ENCODE measurements around the gene NOL4L.

NOL4L gene

DNA sequence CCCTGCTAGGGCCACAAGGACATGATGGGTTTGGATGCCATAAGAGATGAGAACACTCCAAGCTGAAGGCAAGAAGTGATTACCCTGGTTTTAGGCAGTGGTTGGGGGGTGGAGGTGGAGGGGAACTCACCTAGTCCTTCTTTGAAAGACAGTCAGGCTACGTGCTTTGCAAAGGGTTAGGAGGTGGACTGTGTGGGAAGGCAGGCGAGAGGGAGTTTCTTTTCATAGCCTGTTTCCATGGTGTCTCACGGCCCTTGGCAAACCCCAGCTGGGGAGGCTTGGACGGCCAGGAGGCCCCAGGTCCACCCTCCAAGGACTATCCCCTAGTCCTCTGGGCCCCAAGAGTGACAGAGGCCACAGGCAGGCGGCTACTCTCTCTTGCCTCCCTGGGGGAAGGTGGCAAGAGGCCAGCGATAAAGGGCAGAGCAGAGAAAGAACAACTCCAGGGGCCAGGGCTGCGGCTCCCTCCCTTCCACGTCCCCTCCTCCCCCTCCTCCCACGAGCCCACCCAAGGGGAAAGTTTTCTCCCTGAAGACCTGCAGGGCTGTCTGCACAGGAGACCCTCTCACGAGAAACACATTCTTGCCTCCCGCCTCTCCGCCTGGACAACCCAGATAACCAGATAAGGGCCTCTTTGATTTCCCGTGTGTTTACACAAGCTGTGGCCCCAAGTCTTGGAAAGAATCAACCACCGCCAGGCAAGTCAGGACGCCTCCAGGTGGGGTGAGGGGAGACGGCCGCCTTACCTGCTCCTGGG lies 74.4 kb downstream of the NOL4L start:
- Histone ChIP-seq H3K27ac (ENCODE audit: low read depth, low read length) (no peak overlapping the region), H3K36me3 (ENCODE audit: insufficient read depth, low read length) (no peaks in the 10 kb centered on the region), H3K79me2 (ENCODE audit: control insufficient read depth, insufficient read depth, low read length, unreplicated experiment) (no peaks in the 10 kb centered on the region), H2AFZ (ENCODE audit: low read length, unreplicated experiment) (no peak overlapping the region), H3K4me1 (ENCODE audit: control insufficient read depth, insufficient read depth, low read length, unreplicated experiment) (no peaks in the 10 kb centered on the region), H3K4me3 (ENCODE audit: low read depth, low read length) (no peak overlapping the region), H3K27me3 (ENCODE audit: insufficient read depth, low read length) (no peaks in the 10 kb centered on the region)

DNA sequence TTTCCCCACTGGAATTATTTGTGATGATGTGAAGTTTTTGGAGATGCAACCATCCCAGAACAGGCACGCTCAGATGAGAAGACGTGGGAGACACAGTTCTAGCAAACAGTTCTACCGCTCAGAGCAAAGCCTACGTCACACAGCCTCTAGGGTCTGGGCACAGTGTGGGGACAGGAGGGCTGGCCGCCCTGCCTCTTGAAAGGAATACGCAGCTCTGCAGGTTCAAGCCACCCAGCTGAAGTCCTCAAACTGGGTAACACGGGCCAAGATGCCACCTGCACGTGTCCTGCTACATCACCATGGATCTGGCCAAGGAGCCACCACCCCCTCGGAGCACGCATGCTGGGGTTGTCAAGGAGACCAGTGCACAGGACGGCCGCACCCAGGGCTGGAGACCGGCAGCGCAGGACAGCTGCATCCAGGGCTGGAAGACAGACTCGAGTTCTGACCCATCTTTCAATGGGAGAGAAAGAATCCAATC lies 75.0 kb downstream of the NOL4L start:
- Histone ChIP-seq H3K4me1 (ENCODE audit: control insufficient read depth, insufficient read depth, low read length, unreplicated experiment) (no peaks in the 10 kb centered on the region), H3K4me3 (ENCODE audit: low read depth, low read length) (no peak overlapping the region), H3K27me3 (ENCODE audit: insufficient read depth, low read length) (no peaks in the 10 kb centered on the region), H3K79me2 (ENCODE audit: control insufficient read depth, insufficient read depth, low read length, unreplicated experiment) (no peaks in the 10 kb centered on the region), H3K36me3 (ENCODE audit: insufficient read depth, low read length) (no peaks in the 10 kb centered on the region), H3K27ac (ENCODE audit: low read depth, low read length) (no peak overlapping the region), H2AFZ (ENCODE audit: low read length, unreplicated experiment) (no peak overlapping the region)

DNA sequence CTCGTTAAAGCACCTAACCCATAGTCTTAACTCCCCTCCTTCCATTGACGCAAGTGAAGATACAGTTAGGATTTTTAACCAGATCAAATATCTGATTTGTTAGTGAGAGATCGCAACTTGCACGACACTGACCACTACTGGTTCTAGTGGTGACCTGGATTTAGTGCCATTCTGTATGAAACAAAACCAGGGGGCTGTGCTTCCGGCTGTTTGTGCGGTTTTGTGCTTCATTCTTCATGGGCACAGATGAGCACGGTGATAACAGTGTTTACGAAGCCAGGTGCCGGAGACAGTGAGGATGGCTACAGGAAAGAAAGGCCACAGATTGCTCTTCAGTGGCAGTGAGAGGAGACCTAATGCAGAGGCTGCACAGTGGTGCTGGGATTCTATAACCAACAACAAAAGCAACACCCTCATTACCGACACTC lies 75.5 kb downstream of the NOL4L start:
- Histone ChIP-seq H3K79me2 (ENCODE audit: control insufficient read depth, insufficient read depth, low read length, unreplicated experiment) (no peaks in the 10 kb centered on the region), H3K4me1 (ENCODE audit: control insufficient read depth, insufficient read depth, low read length, unreplicated experiment) (no peaks in the 10 kb centered on the region), H3K4me3 (ENCODE audit: low read depth, low read length) (no peak overlapping the region), H2AFZ (ENCODE audit: low read length, unreplicated experiment) (no peak overlapping the region), H3K36me3 (ENCODE audit: insufficient read depth, low read length) (no peaks in the 10 kb centered on the region), H3K27me3 (ENCODE audit: insufficient read depth, low read length) (no peaks in the 10 kb centered on the region), H3K27ac (ENCODE audit: low read depth, low read length) (no peak overlapping the region)

DNA sequence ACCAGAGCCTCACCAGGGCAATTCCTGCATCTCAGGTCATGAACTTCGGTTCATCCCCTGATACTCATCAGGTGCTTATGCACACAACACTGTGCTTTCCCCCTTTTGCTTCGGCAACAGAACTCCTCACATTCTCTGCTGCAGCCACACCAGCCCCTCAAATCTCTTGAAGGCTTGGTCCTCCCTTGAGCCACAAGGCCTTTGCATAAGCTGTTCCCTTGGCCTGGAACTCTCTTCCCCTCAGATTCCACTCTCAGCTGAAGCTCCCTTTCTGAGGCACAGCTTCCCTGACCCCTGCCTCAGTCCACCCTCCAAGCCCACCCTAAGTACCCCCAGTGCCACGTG lies 76.4 kb downstream of the NOL4L start:
- Histone ChIP-seq H3K27me3 (ENCODE audit: insufficient read depth, low read length) (no peaks in the 10 kb centered on the region), H3K36me3 (ENCODE audit: insufficient read depth, low read length) (no peaks in the 10 kb centered on the region), H3K27ac (ENCODE audit: low read depth, low read length) (no peak overlapping the region), H3K4me3 (ENCODE audit: low read depth, low read length) (no peak overlapping the region), H3K4me1 (ENCODE audit: control insufficient read depth, insufficient read depth, low read length, unreplicated experiment) (no peaks in the 10 kb centered on the region), H2AFZ (ENCODE audit: low read length, unreplicated experiment) (no peak overlapping the region), H3K79me2 (ENCODE audit: control insufficient read depth, insufficient read depth, low read length, unreplicated experiment) (no peaks in the 10 kb centered on the region)

DNA sequence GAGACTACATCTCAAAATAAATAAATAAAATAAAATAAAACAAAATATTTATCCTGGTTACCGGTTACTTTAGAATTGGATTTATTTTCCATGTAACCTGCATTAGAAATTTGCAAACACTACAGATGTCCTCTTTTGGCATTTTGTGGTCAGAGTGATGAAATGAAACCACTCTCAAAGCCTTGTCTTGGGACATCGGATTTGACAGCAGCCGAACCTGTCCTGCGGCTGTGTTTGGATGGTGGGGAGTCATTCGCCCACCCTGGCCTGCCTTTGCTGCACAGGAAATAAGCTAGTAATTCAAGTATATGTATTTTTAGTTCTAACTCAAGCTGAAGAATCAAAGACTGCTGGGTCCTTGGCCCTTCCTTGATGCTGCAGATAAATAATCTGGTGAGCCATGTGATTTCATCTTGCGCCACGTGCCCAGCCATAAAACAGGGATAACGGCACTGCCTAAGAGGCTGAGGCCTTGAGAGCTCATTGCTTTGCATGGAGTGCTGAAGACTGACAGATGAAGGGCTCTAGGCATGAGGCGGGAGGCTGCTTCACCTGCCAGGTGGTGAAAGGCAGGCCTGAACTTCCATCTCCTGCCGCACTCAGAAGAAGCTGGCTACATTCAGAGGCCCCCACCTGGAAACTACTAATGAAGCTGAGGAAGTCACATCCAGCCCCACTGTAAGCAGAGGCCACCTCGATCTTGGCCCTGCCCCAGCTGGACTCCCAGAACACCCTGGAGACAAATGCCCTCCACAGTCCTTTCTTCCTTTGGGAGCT lies 76.9 kb downstream of the NOL4L start:
- Histone ChIP-seq H3K79me2 (ENCODE audit: control insufficient read depth, insufficient read depth, low read length, unreplicated experiment) (no peaks in the 10 kb centered on the region), H3K4me3 (ENCODE audit: low read depth, low read length) (no peak overlapping the region), H3K27me3 (ENCODE audit: insufficient read depth, low read length) (no peaks in the 10 kb centered on the region), H3K36me3 (ENCODE audit: insufficient read depth, low read length) (no peaks in the 10 kb centered on the region), H2AFZ (ENCODE audit: low read length, unreplicated experiment) (no peak overlapping the region), H3K27ac (ENCODE audit: low read depth, low read length) (no peak overlapping the region), H3K4me1 (ENCODE audit: control insufficient read depth, insufficient read depth, low read length, unreplicated experiment) (no peaks in the 10 kb centered on the region)

DNA sequence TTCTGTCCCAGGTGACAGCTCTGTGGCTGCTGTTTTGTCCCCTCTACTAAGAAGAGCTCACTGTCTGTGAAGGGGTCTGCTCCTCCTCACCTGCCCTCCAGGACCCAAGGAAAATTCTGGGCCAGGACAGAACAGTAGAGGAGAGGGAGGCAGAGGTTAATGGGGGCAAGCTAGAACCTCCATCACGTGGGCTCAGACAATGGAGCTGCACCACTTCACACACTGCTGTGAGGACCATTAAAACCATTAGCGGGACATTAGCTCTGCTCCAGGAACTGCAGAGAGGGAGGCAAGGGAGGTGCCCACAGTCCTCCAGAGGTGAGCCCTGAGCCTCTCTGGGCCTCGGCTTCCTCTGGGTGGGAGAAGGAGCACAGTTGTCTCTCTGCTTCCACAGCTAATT lies 78.4 kb downstream of the NOL4L start:
- Histone ChIP-seq H3K27me3 (ENCODE audit: insufficient read depth, low read length) (no peaks in the 10 kb centered on the region), H2AFZ (ENCODE audit: low read length, unreplicated experiment) (no peak overlapping the region), H3K27ac (ENCODE audit: low read depth, low read length) (no peak overlapping the region), H3K4me1 (ENCODE audit: control insufficient read depth, insufficient read depth, low read length, unreplicated experiment) (peaks cover 2% of the 10 kb centered on the region), H3K4me3 (ENCODE audit: low read depth, low read length) (no peak overlapping the region), H3K79me2 (ENCODE audit: control insufficient read depth, insufficient read depth, low read length, unreplicated experiment) (no peaks in the 10 kb centered on the region), H3K36me3 (ENCODE audit: insufficient read depth, low read length) (no peaks in the 10 kb centered on the region)

DNA sequence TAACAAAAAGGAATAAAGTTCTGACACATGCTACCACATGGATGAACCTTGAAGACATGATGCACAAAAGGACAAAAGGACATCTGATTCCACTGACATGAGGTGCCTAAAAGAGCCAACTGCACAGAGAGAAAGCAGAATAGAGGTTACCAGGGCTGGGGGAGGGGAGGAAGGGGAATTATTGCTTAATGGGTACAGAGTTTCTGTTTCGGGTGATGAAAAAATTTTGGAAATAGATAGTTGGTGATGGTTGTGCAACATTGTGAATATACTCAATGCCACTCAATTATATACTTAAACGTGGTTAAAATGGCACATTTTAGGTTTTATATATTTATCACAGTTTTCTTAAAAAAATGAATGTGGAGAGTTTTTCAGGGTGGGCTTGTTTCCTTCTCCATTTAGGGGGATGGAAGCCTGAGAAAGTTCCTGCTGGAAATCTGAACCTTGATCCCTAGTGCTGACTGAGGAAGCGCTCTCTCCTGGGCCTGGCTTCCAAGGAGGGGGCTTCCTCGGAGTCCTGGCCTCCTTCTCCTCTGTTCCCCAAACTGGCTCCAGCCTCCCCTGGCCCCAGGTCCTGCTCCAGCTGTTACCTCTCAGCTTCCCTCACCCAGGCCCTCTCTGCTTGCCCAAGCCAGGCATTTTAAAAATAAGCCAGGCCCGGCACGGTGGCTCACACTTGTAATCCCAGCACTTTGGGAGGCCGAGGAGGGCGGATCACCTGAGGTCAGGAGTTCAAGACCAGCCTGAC lies 79.2 kb downstream of the NOL4L start:
- Histone ChIP-seq H3K27ac (ENCODE audit: low read depth, low read length) (no peak overlapping the region), H3K4me1 (ENCODE audit: control insufficient read depth, insufficient read depth, low read length, unreplicated experiment) (peaks cover 10% of the 10 kb centered on the region), H3K79me2 (ENCODE audit: control insufficient read depth, insufficient read depth, low read length, unreplicated experiment) (no peaks in the 10 kb centered on the region), H2AFZ (ENCODE audit: low read length, unreplicated experiment) (no peak overlapping the region), H3K36me3 (ENCODE audit: insufficient read depth, low read length) (no peaks in the 10 kb centered on the region), H3K4me3 (ENCODE audit: low read depth, low read length) (no peak overlapping the region), H3K27me3 (ENCODE audit: insufficient read depth, low read length) (no peaks in the 10 kb centered on the region)

DNA sequence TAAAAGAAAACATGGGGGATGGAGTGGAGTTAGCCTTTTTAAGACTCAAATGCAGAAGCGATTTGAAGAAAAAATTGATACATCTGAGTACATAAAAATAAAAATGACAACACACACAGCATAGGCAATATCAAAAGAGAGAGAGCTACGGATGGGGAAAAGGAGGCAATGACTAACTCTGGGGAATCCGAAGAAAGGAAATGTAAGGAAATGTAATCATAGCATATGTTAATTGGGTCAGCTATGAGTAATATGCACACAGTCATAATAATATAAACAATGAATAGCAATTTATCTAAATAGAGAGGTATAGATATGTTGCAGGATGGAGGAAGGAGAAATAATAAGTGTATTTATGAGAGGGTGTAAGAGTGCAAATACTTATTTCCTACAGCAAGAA lies 83.4 kb downstream of the NOL4L start:
- Histone ChIP-seq H3K27me3 (ENCODE audit: insufficient read depth, low read length) (no peaks in the 10 kb centered on the region), H3K4me1 (ENCODE audit: control insufficient read depth, insufficient read depth, low read length, unreplicated experiment) (peaks cover 11% of the 10 kb centered on the region), H3K79me2 (ENCODE audit: control insufficient read depth, insufficient read depth, low read length, unreplicated experiment) (no peaks in the 10 kb centered on the region), H3K36me3 (ENCODE audit: insufficient read depth, low read length) (no peaks in the 10 kb centered on the region), H2AFZ (ENCODE audit: low read length, unreplicated experiment) (no peak overlapping the region), H3K4me3 (ENCODE audit: low read depth, low read length) (no peak overlapping the region), H3K27ac (ENCODE audit: low read depth, low read length) (no peak overlapping the region)

DNA sequence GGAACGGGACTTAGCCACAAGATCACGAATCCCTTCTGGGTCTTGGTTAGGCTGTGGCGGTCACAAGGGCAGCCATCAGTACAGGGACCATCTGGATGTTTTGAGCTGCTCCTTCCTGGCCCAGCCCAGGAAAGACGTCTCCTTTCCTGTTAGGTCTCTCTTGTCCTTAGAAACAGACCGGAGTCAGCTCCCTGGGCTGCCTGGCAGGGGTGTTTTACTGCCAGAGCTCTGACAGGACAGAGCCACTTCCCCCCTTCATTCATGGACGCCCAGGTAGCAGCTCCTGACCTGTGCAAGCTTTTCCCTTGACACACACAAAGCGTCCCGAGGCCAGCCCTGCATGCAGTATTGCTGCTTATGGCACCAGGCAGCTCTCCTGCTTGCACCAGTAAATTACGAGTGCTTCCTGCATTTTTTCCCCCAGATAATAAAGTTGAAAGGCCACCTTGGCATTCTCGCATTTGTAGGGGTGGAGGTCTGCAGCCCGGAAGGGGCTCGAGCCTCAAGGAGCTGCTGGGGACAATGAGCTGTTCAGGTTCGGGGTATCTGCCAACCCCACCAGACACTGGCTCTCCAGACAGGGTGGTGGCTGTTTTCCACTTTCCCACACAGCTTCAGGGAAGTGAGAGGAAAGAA lies 87.4 kb downstream of the NOL4L start:
- Histone ChIP-seq H3K4me1 (ENCODE audit: control insufficient read depth, insufficient read depth, low read length, unreplicated experiment) (peaks cover 11% of the 10 kb centered on the region), H3K36me3 (ENCODE audit: insufficient read depth, low read length) (no peaks in the 10 kb centered on the region), H2AFZ (ENCODE audit: low read length, unreplicated experiment) (no peak overlapping the region), H3K27ac (ENCODE audit: low read depth, low read length) (no peak overlapping the region), H3K4me3 (ENCODE audit: low read depth, low read length) (no peak overlapping the region), H3K27me3 (ENCODE audit: insufficient read depth, low read length) (no peaks in the 10 kb centered on the region), H3K79me2 (ENCODE audit: control insufficient read depth, insufficient read depth, low read length, unreplicated experiment) (no peaks in the 10 kb centered on the region)

DNA sequence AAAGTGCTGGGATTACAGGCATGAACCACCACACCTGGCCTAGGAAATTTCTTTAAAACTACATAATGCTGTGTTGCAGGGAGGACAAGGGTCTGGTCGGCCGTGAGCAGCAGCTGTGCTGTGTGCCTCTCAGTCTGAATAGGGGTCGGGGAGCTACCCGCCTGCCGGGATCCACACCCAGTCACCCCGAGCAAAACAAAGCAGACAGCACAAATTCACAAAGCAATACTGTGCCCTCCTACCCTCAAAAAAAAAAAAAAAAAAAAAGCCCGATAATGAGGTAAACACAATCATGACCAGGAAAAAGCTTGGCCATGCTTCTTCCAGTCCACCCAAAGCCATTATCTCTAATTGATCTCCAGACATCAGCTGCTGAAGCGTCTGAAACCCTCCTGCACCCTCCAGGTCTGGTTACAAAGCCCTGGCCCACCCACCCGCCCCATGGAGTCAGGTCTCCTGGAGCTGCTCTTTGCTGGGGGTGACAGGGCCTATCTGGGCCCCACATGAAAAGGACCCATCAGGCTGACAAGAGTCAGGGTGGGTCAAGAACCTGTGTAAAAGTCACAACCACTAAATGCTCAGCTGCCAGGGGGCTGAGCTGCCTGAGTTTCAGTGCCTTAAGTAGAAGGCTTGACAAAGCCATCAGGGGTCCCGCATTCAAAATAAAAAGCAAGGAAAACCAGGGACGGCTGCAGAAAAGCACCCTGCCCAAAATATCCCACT lies 88.2 kb downstream of the NOL4L start:
- Histone ChIP-seq H3K4me1 (ENCODE audit: control insufficient read depth, insufficient read depth, low read length, unreplicated experiment) (peaks cover 11% of the 10 kb centered on the region), H3K79me2 (ENCODE audit: control insufficient read depth, insufficient read depth, low read length, unreplicated experiment) (no peaks in the 10 kb centered on the region), H3K36me3 (ENCODE audit: insufficient read depth, low read length) (no peaks in the 10 kb centered on the region), H3K27me3 (ENCODE audit: insufficient read depth, low read length) (no peaks in the 10 kb centered on the region), H3K27ac (ENCODE audit: low read depth, low read length) (no peak overlapping the region), H3K4me3 (ENCODE audit: low read depth, low read length) (no peak overlapping the region), H2AFZ (ENCODE audit: low read length, unreplicated experiment) (no peak overlapping the region)

All from ACC112 (cell line).